Mesothelial cell of epicardium (in vitro differentiated cells): ENCODE measurements around the gene PRPF8. TPM values are rescaled to one million over a fixed set of nuclear protein-coding genes. Genes with fewer than 3 reads are reported as not detected.

Source experiments
- DNase-seq, 2 experiments: peaks; one replicate each; pipeline ENCODE4 v3.0.0; 2021; ENCODE audit warnings: low spot score in 2 of 2; ENCODE audit not compliant: unreplicated experiment in 2 of 2
- H3K27ac Mint-ChIP-seq: 2 replicates; pipeline ENCODE4 v1.8.0; 2021; ENCODE audit warnings: mixed read lengths
- H3K27me3 Mint-ChIP-seq: 2 replicates; pipeline ENCODE4 v1.8.0; 2021; ENCODE audit warnings: low read depth, mixed read lengths
- H3K36me3 Mint-ChIP-seq: 2 replicates; pipeline ENCODE4 v1.8.0; 2021; ENCODE audit warnings: mixed read lengths
- H3K4me1 Mint-ChIP-seq: 2 replicates; pipeline ENCODE4 v1.8.0; 2021; ENCODE audit warnings: mixed read lengths
- H3K4me3 Mint-ChIP-seq: 2 replicates; pipeline ENCODE4 v1.8.0; 2021; ENCODE audit warnings: mild to moderate bottlenecking, moderate library complexity, mixed read lengths
- H3K9me3 Mint-ChIP-seq: 2 replicates; pipeline ENCODE4 v1.8.0; 2021; ENCODE audit warnings: mixed read lengths
- total RNA-seq: library from RNA; stranded (reverse); gene quantifications from 3 replicates; pipeline ENCODE4 v1.2.1, GENCODE V29; 2021
- TF ChIP-seq, protein P1 (sequence below): fragments of 200-600 bp; sonication (generic); IDR thresholded peaks from one replicate; pipeline ENCODE4 v1.5.0; 2021; ENCODE audit warnings: antibody characterized with exemption; ENCODE audit not compliant: unreplicated experiment

The PRPF8 gene
- total RNA-seq, 1 donor from 2014 or later, result 354 TPM

DNA sequence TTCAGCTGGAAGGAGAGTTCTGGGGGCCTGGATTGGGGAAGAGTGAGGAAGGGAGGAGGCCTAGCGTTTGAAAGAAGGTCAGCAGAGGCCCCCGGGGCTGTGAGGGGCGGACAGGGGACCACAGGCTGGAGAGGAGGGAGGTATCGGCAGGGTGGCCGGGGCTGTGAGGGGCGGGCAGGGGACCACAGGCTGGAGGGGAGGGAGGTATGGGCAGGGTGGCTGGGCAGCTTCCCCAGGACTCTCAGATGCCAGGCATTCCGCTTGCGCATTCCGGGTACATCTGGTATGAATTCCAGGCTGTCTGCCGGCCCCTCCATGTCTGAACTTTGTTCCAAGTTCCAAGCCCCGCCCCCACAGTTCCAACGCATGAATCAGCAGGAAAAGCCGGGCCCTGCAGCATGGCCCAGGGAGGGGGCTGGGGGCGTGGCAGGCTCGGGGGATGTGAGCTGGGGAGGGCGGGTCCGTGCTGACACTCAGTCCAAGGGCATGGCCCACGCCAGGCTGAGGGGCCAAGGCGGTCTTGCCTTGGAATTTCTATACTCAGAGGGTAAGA, 29.8 kb upstream of the PRPF8 start:
- H3K27ac Mint-ChIP-seq, result peak overlapping the region; percentile 99
- H3K27me3 Mint-ChIP-seq, result no peaks in the 10 kb centered on the region
- peaks cover 3% of the 10 kb centered on the region for H3K36me3 Mint-ChIP-seq
- H3K9me3 Mint-ChIP-seq, result no peaks in the 10 kb centered on the region
- peaks cover 59% of the 10 kb centered on the region for H3K4me1 Mint-ChIP-seq
- peak overlapping the region; percentile 91 for H3K4me3 Mint-ChIP-seq
- TF ChIP-seq, protein P1, sequence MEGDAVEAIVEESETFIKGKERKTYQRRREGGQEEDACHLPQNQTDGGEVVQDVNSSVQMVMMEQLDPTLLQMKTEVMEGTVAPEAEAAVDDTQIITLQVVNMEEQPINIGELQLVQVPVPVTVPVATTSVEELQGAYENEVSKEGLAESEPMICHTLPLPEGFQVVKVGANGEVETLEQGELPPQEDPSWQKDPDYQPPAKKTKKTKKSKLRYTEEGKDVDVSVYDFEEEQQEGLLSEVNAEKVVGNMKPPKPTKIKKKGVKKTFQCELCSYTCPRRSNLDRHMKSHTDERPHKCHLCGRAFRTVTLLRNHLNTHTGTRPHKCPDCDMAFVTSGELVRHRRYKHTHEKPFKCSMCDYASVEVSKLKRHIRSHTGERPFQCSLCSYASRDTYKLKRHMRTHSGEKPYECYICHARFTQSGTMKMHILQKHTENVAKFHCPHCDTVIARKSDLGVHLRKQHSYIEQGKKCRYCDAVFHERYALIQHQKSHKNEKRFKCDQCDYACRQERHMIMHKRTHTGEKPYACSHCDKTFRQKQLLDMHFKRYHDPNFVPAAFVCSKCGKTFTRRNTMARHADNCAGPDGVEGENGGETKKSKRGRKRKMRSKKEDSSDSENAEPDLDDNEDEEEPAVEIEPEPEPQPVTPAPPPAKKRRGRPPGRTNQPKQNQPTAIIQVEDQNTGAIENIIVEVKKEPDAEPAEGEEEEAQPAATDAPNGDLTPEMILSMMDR, result no peak
- DNase-seq, result peak; percentile 95 to 96

DNA sequence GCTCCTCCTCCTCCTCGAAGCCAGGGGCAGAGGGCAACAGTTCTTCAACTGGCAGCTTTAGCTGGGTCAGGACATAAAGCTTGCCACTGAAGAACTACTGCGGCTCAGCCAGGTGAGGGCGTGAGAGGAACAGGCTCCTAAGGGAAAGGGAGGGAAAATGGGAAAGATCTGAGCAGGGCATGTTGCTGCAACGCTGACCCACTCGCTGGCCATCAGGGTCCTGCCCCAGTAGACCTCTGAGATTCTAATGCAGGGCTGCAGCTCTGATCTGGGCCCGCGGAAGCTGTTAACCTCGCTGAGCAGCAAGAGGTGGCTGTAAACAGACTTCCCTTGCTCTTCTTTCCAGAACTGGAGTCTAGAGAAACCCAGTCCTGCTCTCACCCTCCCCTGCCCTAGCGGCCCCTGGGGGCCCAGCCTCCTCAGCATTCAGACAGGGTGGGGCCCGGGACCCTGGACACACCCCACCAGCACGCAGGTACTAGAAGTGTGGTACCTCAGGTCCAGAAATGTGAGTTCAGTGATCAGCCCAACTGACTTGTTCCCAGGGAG, 29.3 kb upstream of the PRPF8 start:
- peaks cover 60% of the 10 kb centered on the region for H3K4me1 Mint-ChIP-seq
- H3K4me3 Mint-ChIP-seq, result peak overlapping the region; percentile 91
- no peak for DNase-seq
- no peaks in the 10 kb centered on the region for H3K27me3 Mint-ChIP-seq
- TF ChIP-seq, protein P1, result no peak
- peak overlapping the region; percentile 99 for H3K27ac Mint-ChIP-seq
- peaks cover 3% of the 10 kb centered on the region for H3K36me3 Mint-ChIP-seq
- H3K9me3 Mint-ChIP-seq, result no peaks in the 10 kb centered on the region

DNA sequence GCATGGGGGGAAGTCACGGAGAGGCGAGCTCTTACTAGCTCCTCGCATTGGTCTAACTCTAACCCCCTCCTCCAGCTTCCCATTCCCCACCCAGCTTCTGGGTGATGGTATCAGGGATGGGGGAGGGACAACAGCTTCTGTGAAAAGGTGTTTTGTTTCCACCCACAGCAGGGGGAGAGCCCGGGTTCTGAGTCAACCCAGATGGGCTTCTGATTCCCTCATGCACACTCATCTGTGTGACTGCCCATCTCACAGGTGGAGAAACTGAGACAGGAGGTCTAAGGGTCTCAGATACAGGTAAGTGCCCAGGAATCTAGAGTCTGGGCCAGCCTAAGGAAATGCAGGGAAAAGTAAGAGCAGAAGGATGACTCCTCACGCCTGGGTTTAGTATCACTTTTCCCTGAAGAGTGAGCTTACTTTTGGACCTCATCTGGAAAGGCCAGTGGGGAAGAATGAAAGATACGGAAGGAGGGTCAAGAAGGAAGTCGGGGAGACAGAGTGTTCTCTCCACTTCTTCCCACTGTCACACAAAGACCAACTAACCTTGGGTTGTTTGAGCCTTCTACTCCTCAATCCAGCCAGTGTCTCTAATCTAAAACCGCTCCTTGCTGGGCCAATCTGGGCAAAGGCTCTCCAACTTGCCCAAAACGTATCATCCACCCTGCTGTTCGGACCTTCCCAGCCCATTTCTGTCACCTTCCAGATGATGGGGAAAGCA, 28.7 kb upstream of the PRPF8 start:
- peak overlapping the region; percentile 99 for H3K27ac Mint-ChIP-seq
- peaks cover 3% of the 10 kb centered on the region for H3K36me3 Mint-ChIP-seq
- H3K9me3 Mint-ChIP-seq, result no peaks in the 10 kb centered on the region
- H3K27me3 Mint-ChIP-seq, result no peaks in the 10 kb centered on the region
- TF ChIP-seq, protein P1, result no peak
- H3K4me1 Mint-ChIP-seq, result peaks cover 62% of the 10 kb centered on the region
- DNase-seq, result no peak
- H3K4me3 Mint-ChIP-seq, result peak overlapping the region; percentile 91

DNA sequence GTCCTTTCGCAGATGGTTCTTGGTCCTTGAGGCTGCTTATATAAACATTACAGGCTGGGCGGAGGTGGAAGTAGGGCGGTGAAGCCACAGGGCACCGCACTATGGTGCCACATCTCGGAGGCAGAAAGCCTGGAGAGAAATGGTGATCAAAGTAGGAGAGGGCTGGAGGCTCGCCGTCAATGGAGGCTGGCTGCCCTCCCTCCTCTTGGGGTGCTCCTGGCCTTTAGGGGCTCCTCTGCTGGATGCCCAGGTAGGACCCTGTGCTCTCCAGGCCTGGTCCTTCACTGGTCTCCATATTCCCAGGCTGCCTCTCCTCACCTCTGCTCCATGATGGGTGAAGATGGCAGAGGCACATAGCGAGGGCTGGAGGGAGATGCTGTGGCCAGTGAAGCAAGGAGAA, 27.6 kb upstream of the PRPF8 start:
- peak overlapping the region; percentile 99 for H3K27ac Mint-ChIP-seq
- H3K4me1 Mint-ChIP-seq, result peaks cover 53% of the 10 kb centered on the region
- H3K27me3 Mint-ChIP-seq, result no peaks in the 10 kb centered on the region
- no peak for DNase-seq
- peaks cover 4% of the 10 kb centered on the region for H3K36me3 Mint-ChIP-seq
- no peaks in the 10 kb centered on the region for H3K9me3 Mint-ChIP-seq
- H3K4me3 Mint-ChIP-seq, result peak overlapping the region; percentile 31
- TF ChIP-seq, protein P1, result no peak

DNA sequence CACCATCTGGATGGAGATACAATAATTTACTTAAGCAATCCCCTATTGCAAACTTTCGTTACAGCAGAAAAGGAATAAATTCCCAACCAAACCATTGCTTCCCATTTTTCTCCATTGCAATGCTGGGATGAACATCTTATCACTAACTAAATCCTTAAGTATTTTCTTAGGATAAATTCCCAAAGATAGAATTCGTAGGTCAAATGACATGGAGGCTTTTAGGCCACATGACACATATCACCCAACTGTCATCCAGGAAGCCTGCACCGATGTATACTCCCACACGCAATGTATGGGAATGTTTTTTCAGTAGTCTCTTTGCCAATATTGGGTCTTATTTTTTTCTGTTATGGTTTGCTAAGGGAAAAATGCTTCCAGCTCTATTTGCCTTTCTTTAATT, 27.1 kb upstream of the PRPF8 start:
- H3K36me3 Mint-ChIP-seq, result peaks cover 6% of the 10 kb centered on the region
- H3K4me3 Mint-ChIP-seq, result peak overlapping the region; percentile 72
- H3K27ac Mint-ChIP-seq, result peak overlapping the region; percentile 99
- TF ChIP-seq, protein P1, result no peak
- no peaks in the 10 kb centered on the region for H3K27me3 Mint-ChIP-seq
- DNase-seq, result no peak
- no peaks in the 10 kb centered on the region for H3K9me3 Mint-ChIP-seq
- peaks cover 48% of the 10 kb centered on the region for H3K4me1 Mint-ChIP-seq
